ENCODE measurements around the gene CD86.

- TF ChIP-seq CTCF (IDR thresholded peaks at IDR 0.05 in 8 of 11, conservative IDR thresholded peaks at IDR 0.05 in 3 of 11) = no peak
- no peak for TF ChIP-seq POLR2A (IDR thresholded peaks at IDR 0.05)
These were observed 8.7 kb downstream of the CD86 start for GRCh38 chr3:122063908-122064307.

Measured in spleen (tissue), 7 donors.